AG04450 (cell line): ENCODE results near the gene CSTPP1. TPM values are rescaled to one million over a fixed set of nuclear protein-coding genes. Genes with fewer than 3 reads are reported as not detected.
"Not testable (repeated sequence)": the region's sequence is repeated elsewhere in the genome, so short reads cannot be mapped to it uniquely, and the experiment has no call there.

Experiments
- CTCF ChIA-PET: fragments of 300-600, 350-600 bp; formaldehyde crosslinking; extraction: SDS; loops from one replicate; lab custom pipeline; 2022; ENCODE audit warnings: antibody characterized with exemption, inconsistent platforms; lab: Charles Lee
- POLR2A ChIA-PET: fragments of 350-600 bp; formaldehyde crosslinking; extraction: SDS; loops from one replicate; lab custom pipeline; 2021; ENCODE audit warnings: antibody characterized with exemption, inconsistent platforms; lab: Yijun Ruan, JAX
- DNase-seq: peaks from one replicate; pipeline ENCODE4 v3.0.0-alpha.2; 2011; ENCODE audit warnings: low read depth, low spot score
- H3K27ac ChIP-seq: one replicate; pipeline ENCODE4 v1.5.1; 2012; ENCODE audit warnings: low read depth, low read length, control low read depth
- H3K27me3 ChIP-seq: one replicate; pipeline ENCODE4 v1.6.0; 2012; ENCODE audit warnings: low read length; ENCODE audit not compliant: control insufficient read depth, insufficient read depth
- H3K4me3 ChIP-seq: 2 replicates; pipeline ENCODE4 v1.5.1; 2011; ENCODE audit warnings: mild to moderate bottlenecking, low read depth, low read length, control low read depth
- H3K9me3 ChIP-seq: 2 replicates; pipeline ENCODE4 v1.5.1; 2012; ENCODE audit warnings: low read length; ENCODE audit not compliant: control insufficient read depth, insufficient read depth
- polyA plus RNA-seq: library from polyadenylated mRNA; depleted of rRNA; stranded (reverse); fragments of >200 nt; gene quantifications from 2 replicates; pipeline ENCODE4 v1.2.3, GENCODE V29; 2011
- TF ChIP-seq, protein P1 (sequence below): IDR thresholded peaks from 2 replicates; pipeline ENCODE4 v1.5.1; 2011; ENCODE audit warnings: low read depth, low read length, control low read depth, inconsistent platforms

CSTPP1 gene
- polyA plus RNA-seq, 1 experiment, result 30.2 TPM

DNA sequence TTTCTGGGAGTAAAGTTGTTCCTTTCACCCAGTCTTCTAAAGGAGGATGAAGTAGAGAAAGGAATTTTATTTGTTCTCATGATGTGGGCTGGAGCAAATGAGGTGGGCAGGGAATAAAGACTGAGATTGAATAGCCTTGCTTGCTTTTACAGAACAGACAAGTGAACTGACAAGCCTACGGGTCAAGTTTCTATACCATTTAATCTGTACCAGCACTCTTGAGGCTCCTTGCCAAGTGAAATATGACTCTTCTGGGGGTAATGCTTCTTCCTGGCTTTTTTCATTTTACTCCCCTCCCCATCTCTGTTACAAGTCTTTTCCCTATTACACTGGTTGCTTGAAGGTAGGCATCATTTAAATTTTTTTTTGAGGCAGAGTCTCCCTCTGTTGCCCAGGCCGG lies 54.8 kb downstream of the CSTPP1 start:
- CTCF ChIA-PET, result no interaction called here
- no peak for DNase-seq
- POLR2A ChIA-PET, result no interaction called here
- Histone ChIP-seq H3K27me3 (no peaks in the 10 kb centered on the region), H3K27ac (no peak overlapping the region), H3K9me3 (no peaks in the 10 kb centered on the region), H3K4me3 (no peak overlapping the region)
- TF ChIP-seq, protein P1, sequence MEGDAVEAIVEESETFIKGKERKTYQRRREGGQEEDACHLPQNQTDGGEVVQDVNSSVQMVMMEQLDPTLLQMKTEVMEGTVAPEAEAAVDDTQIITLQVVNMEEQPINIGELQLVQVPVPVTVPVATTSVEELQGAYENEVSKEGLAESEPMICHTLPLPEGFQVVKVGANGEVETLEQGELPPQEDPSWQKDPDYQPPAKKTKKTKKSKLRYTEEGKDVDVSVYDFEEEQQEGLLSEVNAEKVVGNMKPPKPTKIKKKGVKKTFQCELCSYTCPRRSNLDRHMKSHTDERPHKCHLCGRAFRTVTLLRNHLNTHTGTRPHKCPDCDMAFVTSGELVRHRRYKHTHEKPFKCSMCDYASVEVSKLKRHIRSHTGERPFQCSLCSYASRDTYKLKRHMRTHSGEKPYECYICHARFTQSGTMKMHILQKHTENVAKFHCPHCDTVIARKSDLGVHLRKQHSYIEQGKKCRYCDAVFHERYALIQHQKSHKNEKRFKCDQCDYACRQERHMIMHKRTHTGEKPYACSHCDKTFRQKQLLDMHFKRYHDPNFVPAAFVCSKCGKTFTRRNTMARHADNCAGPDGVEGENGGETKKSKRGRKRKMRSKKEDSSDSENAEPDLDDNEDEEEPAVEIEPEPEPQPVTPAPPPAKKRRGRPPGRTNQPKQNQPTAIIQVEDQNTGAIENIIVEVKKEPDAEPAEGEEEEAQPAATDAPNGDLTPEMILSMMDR, result no peak

DNA sequence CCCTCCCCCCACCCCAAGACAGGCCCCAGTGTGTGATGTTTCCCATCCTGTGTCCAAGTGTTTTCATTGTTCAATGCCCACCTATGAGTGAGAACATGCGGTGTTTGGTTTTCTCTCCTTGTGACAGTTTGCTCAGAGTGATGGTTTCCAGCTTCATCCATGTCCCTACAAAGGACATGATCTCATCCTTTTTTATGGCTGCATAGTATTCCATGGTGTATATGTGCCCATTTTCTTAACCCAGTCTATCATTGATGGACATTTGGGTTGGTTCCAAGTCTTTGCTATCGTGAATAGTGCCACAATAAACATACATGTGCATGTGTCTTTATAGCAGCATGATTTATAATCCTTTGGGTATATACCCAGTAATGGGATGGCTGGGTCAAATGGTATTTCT lies 55.8 kb downstream of the CSTPP1 start:
- DNase-seq, H3K27ac ChIP-seq, POLR2A ChIA-PET, H3K27me3 ChIP-seq, CTCF ChIA-PET, H3K9me3 ChIP-seq, H3K4me3 ChIP-seq: not testable (repeated sequence)

DNA sequence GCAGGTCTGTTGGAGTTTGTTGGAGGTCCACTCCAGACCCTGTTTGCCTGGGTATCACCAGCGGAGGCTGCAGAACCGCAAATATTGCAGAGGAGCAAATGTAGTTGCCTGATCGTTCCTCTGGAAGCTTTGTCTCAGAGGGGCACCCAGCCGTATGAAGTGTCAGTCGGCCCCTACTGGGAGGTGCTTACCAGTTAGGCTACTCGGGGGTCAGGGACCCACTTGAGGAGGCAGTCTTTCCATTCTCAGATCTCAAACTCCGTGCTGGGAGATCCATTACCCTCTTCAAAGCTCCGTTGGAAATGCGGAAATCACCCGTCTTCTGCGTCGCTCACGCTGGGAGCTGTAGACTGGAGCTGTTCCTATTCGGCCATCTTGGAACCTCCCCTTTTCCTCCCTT lies 61.2 kb downstream of the CSTPP1 start:
- H3K9me3 ChIP-seq, CTCF ChIA-PET, H3K27ac ChIP-seq, H3K27me3 ChIP-seq, DNase-seq, H3K4me3 ChIP-seq, POLR2A ChIA-PET: not testable (repeated sequence)

DNA sequence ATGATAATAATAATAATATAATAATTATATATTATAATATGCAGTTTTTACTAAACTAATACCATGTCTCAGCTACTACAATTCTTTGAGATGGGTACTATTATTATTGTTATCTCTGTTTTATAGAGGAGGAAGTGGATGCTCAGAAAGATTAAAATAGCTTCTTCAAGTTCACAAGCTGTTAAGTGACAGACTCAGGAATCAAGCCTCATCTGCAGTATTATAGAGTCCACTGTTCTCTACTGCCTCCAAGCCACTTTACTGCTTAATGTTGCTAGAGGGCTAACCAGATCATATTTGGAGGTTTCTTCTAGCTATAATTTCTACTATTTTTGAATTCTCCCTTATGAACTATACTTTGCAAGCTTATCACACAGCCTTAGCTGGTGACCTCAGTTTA lies 62.7 kb downstream of the CSTPP1 start:
- no peak for DNase-seq
- TF ChIP-seq, protein P1, result no peak
- no peak overlapping the region for H3K4me3 ChIP-seq
- H3K9me3 ChIP-seq, result no peaks in the 10 kb centered on the region
- H3K27me3 ChIP-seq, result no peaks in the 10 kb centered on the region
- POLR2A ChIA-PET, result no interaction called here
- CTCF ChIA-PET, result no interaction called here
- no peak overlapping the region for H3K27ac ChIP-seq

DNA sequence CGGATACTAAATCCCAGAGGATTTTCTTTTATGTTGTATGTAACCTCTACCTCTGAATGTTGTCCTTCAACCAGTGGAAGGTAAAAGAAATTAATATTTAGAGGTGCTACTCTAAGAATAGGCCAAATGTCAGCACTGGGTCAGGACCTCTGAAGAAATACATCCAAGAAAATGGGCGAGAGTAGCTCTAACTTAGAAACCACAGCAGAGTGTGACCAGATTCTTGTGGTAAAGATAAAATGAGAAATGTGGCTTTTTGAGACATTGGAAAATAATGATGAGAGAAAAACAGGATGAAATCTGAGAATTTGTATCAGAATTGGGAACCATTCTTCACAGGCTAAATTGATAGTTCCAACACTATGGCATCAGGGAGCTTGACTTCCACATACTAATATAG lies 63.5 kb downstream of the CSTPP1 start:
- H3K9me3 ChIP-seq, result no peaks in the 10 kb centered on the region
- CTCF ChIA-PET, result interaction anchor here (0.6 kb wide), 1 partner anchor 24 kb away, joined by 3 read pairs; no protein-coding TSS in a partner anchor
- H3K4me3 ChIP-seq, result no peak overlapping the region
- TF ChIP-seq, protein P1, result no peak
- H3K27me3 ChIP-seq, result no peaks in the 10 kb centered on the region
- no peak overlapping the region for H3K27ac ChIP-seq
- POLR2A ChIA-PET, result no interaction called here
- DNase-seq, result no peak

DNA sequence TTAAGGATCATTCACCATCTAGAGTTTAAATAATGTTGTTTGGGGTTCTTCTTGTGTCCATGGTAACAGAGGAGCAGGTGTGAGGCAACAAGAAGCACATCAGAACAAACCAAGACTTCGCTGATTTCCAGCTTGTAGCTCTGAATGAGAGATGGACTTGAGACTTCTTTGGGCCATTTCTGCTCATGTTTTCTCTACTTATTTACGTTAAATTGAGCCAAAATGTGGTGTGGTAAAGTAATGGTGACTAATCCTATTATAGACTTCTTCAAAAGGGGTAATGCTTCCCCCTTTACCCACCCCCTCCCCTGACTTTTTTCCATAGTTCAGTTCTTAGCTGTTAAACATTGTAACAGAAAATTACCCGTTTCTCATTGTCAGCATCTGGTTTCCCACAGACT lies 65.2 kb downstream of the CSTPP1 start:
- CTCF ChIA-PET, result no interaction called here

More for the DNA sequence above, 65.2 kb downstream of the CSTPP1 start:
- no peak overlapping the region for H3K27ac ChIP-seq
- H3K27me3 ChIP-seq, result no peaks in the 10 kb centered on the region
- TF ChIP-seq, protein P1, result no peak
- POLR2A ChIA-PET, result no interaction called here
- no peaks in the 10 kb centered on the region for H3K9me3 ChIP-seq
- DNase-seq, result no peak
- no peak overlapping the region for H3K4me3 ChIP-seq
